GM19468 (cell line): ENCODE measurements around the gene DLX3.

Experiments
- ATAC-seq: cut with Tn5 transposase; IDR thresholded peaks from one replicate; pipeline ENCODE4 v1.9.1; 2021; ENCODE audit warnings: mild to moderate bottlenecking, moderate library complexity, moderate number of reproducible peaks; ENCODE audit not compliant: unreplicated experiment; ENCODE audit errors: extremely low read depth

Gene DLX3

GRCh38 chr17:49977463-49978389 is 17.3 kb downstream of the DLX3 start:
- no peak for ATAC-seq

- ATAC-seq = no peak
Observed at GRCh38 chr17:49976828-49977202, 18.2 kb downstream of the DLX3 start.

- ATAC-seq = no peak
Observed at GRCh38 chr17:49976163-49976827, 18.7 kb downstream of the DLX3 start.

GRCh38 chr17:49975531-49975930 is 19.5 kb downstream of the DLX3 start:
- no peak for ATAC-seq

GRCh38 chr17:49973271-49973615 is 21.8 kb downstream of the DLX3 start:
- ATAC-seq = no peak

GRCh38 chr17:49972486-49973270 is 22.3 kb downstream of the DLX3 start:
- ATAC-seq = no peak

- no peak for ATAC-seq
Observed at GRCh38 chr17:49971848-49972485, 23.1 kb downstream of the DLX3 start.

GRCh38 chr17:49971199-49971847 is 23.7 kb downstream of the DLX3 start:
- no peak for ATAC-seq

- no peak for ATAC-seq
Observed at GRCh38 chr17:49970498-49970897, 24.5 kb downstream of the DLX3 start.

- no peak for ATAC-seq
Observed at GRCh38 chr17:49969795-49970389, 25.1 kb downstream of the DLX3 start.

- no peak for ATAC-seq
Observed at GRCh38 chr17:49969134-49969759, 25.8 kb downstream of the DLX3 start, which contains the start of gene DLX4. Gene DLX4, plus strand, starts transcription at chr17:49969190. Its CDS starts 279 bp downstream, at chr17:49969469.

GRCh38 chr17:49968405-49969133 is 26.5 kb downstream of the DLX3 start:
- ATAC-seq = no peak

- ATAC-seq = no peak
Observed at GRCh38 chr17:49967621-49968404, 27.2 kb downstream of the DLX3 start.

GRCh38 chr17:49967205-49967604 is 27.8 kb downstream of the DLX3 start:
- no peak for ATAC-seq

GRCh38 chr17:49966767-49967166 is 28.3 kb downstream of the DLX3 start:
- no peak for ATAC-seq

GRCh38 chr17:49965524-49965909 is 29.5 kb downstream of the DLX3 start:
- ATAC-seq = no peak

- no peak for ATAC-seq
Observed at GRCh38 chr17:49964769-49965523, 30.1 kb downstream of the DLX3 start.
